Esophagus (tissue), 2 donors: ENCODE results near the gene NTN1. TPM values are rescaled to one million over a fixed set of nuclear protein-coding genes. Genes with fewer than 3 reads are reported as not detected.

Source experiments
- H3K27ac ChIP-seq, 2 donors: one replicate each; pipeline ENCODE4 v1.5.1; 2013; ENCODE audit warnings: low read depth in 2 of 2, mild to moderate bottlenecking in 2 of 2, inconsistent platforms in 1 of 2, low read length in 1 of 2, moderate library complexity in 1 of 2
- H3K27me3 ChIP-seq, 2 donors: one replicate each; pipeline ENCODE4 v1.6.1; 2013; ENCODE audit warnings: low read length in 2 of 2, control low read depth in 1 of 2, mild to moderate bottlenecking in 1 of 2; ENCODE audit not compliant: insufficient read depth in 2 of 2, control insufficient read depth in 1 of 2
- H3K36me3 ChIP-seq, 2 donors: one replicate each; pipeline ENCODE4 v1.6.1; 2013; ENCODE audit warnings: low read length in 1 of 2; ENCODE audit not compliant: control insufficient read depth in 2 of 2, insufficient read depth in 2 of 2
- H3K4me1 ChIP-seq, 2 donors: one replicate each; pipeline ENCODE4 v1.6.1; 2013; ENCODE audit warnings: low read length in 1 of 2; ENCODE audit not compliant: control insufficient read depth in 2 of 2, insufficient read depth in 2 of 2
- H3K4me3 ChIP-seq, 2 donors: one replicate each; pipeline ENCODE4 v1.5.1; 2013; ENCODE audit warnings: low read length in 2 of 2, mild to moderate bottlenecking in 2 of 2, low read depth in 1 of 2, moderate library complexity in 1 of 2
- H3K9me3 ChIP-seq, 2 donors: one replicate each; pipeline ENCODE4 v1.6.1; 2013; ENCODE audit warnings: mild to moderate bottlenecking in 2 of 2, low read depth in 1 of 2, low read length in 1 of 2, moderate library complexity in 1 of 2; ENCODE audit not compliant: control insufficient read depth in 2 of 2, insufficient read depth in 1 of 2
- WGBS, 2 donors: extraction: QIAGEN DNeasy Blood & Tissue Kit; methylation state at CpG; one replicate each; pipeline ENCODE4 v1.1.7; 2013; 5-methylcytosine and 5-hydroxymethylcytosine counted together
- polyA plus RNA-seq, 2 donors: library from polyadenylated mRNA; stranded (reverse); fragments of 200-250 nt; gene quantifications; one replicate each; pipeline ENCODE4 v1.2.3, GENCODE V29; 2013
- donor health status: healthy with polysubstance abuse.
- donor health status: Bipolar disorder and iron deficiency.

The NTN1 gene
- polyA plus RNA-seq, 2 donors, result 10.3 to 12.3 TPM

DNA sequence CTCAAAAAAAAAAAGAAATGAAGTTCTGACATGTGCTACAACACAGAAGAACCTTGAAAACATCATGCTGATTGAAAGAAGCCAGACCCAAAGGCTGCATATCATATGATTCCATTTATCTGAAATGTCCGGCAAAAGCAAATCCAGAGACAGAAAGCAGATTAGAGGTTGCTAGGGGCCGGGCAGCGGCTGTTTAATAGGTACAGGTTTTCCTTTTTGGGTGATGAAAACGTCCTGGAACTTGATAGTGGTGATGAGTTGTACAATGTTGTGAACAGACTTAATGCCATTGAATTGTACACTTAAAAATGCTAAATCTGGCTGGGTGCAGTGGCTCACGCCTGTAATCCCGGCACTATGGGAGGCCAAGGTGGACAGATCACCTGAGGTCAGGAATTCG lies 166.5 kb downstream of the NTN1 start:
- H3K36me3 ChIP-seq, result no peaks in the 10 kb centered on the region
- WGBS, 2 donors, result 81 to 88% methylated on average over 7 of the region's 7 CpGs

DNA sequence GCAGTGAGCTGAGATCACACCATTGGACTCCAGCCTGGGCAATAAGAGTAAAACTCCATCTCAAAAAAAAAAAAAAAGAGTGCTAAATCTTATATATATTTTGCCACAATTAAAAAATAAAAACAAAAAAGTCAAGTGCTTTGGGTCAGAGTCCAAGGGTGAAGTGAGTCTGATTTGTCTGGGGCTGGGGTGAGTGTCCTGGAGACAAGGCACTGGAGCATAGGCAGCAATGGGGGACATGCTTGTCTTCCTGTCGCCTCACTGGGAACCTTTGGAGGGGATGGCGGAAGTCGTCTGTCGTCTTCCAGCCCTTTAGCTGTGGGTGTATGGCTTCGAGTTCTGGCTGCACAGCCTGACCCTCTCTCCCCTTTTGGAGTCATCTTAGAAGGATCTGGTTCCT lies 167.1 kb downstream of the NTN1 start:
- Histone ChIP-seq H3K9me3 (no peaks in the 10 kb centered on the region), H3K27me3 (no peaks in the 10 kb centered on the region), H3K4me1 (peaks cover 10 to 19% of the 10 kb centered on the region in 2 donors), H3K36me3 (no peaks in the 10 kb centered on the region), H3K27ac (no peak overlapping the region), H3K4me3 (no peak overlapping the region)
- WGBS, 2 donors, result 93 to 94% methylated on average over 5 of the region's 5 CpGs

More for the DNA sequence above, 166.5 kb downstream of the NTN1 start:
- Histone ChIP-seq H3K4me3 (no peak overlapping the region), H3K27ac (no peak overlapping the region), H3K9me3 (no peaks in the 10 kb centered on the region), H3K4me1 (peaks cover 10 to 20% of the 10 kb centered on the region in 2 donors), H3K27me3 (no peaks in the 10 kb centered on the region)

DNA sequence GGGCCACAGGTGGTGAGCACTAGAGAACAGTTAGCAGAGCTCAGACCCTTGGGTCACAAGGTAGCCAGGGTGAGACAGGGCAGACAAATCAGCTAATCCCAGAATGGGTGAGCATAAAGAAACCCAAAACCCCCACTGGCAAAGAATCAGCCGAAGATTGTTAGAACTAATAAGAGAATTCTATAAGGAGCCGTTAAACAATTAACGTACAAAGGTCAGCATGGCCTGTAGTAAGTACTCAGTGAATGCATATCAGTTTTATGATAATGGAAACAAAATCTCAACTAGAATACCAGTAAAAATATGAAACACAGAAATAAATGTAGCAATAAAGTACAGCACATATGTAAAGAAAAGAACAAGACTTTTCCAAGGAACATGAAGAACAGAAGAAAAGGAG lies 168.6 kb downstream of the NTN1 start:
- Histone ChIP-seq H3K4me3 (no peak overlapping the region), H3K4me1 (peaks cover 10% of the 10 kb centered on the region in 2 donors), H3K27me3 (no peaks in the 10 kb centered on the region), H3K36me3 (no peaks in the 10 kb centered on the region), H3K9me3 (no peaks in the 10 kb centered on the region), H3K27ac (no peak overlapping the region)
- 72 to 96% methylated on average over 3 of the region's 3 CpGs for WGBS, 2 donors

DNA sequence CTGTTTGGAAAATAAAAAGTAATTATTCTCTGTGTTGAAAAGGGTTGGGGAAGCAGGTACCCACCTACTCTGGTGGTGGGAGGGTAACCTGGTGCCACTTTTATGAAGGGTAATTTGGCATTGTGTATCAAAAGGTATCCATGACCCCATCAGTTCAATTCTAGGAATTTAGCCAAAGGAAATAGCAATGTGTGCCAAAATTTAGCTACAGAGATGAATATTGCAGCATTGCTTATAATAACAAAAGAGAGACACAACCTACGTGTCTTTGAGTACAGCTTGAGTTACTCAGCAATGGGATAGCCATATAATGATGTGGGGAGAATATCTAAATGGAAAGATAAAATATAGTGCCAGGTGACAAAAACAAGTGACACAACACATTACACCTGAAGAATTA lies 170.7 kb downstream of the NTN1 start:
- WGBS, 2 donors, result 25 to 30% methylated on average over 1 of the region's 1 CpG
- Histone ChIP-seq H3K9me3 (no peaks in the 10 kb centered on the region), H3K36me3 (no peaks in the 10 kb centered on the region), H3K27me3 (no peaks in the 10 kb centered on the region), H3K27ac (no peak overlapping the region), H3K4me3 (no peak overlapping the region), H3K4me1 (peaks cover 10 to 13% of the 10 kb centered on the region in 2 donors)

DNA sequence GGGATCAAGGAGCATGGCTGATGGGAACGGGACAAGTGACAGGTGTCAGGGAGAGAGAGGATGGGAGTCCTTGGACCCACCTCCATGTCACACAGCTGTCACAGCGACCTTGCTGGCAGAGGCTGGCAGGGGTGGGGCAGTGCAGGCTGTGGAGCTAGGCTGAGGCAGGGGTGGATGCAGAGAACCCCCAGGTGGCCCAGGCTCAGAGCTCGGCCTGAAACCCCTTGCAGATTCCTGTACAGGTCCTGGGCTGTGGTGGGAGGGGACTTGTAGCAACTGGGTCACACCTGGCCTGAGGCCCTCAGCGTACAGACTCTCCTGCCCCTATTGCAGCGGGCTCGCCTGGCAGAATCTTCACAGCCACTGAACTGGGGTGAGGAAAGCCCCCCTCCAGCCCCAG lies 174.1 kb downstream of the NTN1 start:
- 83 to 86% methylated on average over 6 of the region's 6 CpGs for whole genome bisulfite sequencing, 2 donors
- H3K27me3 ChIP-seq, result no peaks in the 10 kb centered on the region
- no peaks in the 10 kb centered on the region for H3K36me3 ChIP-seq
- peak overlapping the region in 1 of 2 donors; percentile 7 for H3K27ac ChIP-seq
- H3K4me1 ChIP-seq, result peaks cover 7 to 12% of the 10 kb centered on the region in 2 donors
- H3K4me3 ChIP-seq, result no peak overlapping the region
- H3K9me3 ChIP-seq, result peaks cover 0 to 3% of the 10 kb centered on the region in 2 donors

DNA sequence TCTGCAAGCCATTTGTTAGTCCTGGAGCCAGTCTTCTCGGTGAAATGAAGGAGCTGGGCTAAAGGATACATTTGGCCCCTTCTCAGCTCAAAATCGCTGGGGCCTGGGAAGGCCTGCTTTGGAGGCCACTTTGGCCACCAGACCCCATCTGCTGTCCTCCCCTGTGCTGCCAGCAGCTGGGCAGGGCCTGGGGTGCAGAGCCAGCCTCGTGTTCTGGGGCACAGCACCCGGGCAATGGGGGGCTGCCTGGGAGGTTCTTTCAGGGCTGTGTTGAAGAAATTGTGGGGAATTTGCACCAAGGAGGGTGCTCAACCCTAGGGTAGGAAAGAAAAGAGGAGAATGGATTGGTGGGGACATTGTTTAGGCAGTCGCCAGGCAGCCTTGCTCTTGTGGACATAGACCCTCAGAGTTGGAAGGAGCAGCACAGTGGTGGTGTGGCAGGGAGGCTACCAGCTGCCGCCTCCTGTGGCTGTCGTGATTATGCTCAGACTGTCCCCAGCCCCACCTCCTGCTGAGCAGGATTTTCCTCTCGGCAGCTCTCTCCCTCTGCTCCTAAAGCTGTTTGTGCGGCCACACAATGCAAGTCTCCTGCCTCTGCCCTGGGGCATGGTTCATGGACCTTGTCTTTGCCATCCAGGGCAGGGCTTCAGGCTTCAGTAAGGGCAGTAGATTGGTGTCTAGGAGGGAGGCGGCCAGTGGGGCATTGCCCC lies 174.8 kb downstream of the NTN1 start:
- H3K4me3 ChIP-seq, result no peak overlapping the region
- peaks cover 7 to 12% of the 10 kb centered on the region in 2 donors for H3K4me1 ChIP-seq
- peaks cover 0 to 3% of the 10 kb centered on the region in 2 donors for H3K9me3 ChIP-seq
- 56 to 59% methylated on average over 10 of the region's 10 CpGs for WGBS, 2 donors
- H3K27ac ChIP-seq, result peak overlapping the region; percentile 74 to 92
- H3K27me3 ChIP-seq, result no peaks in the 10 kb centered on the region
- H3K36me3 ChIP-seq, result no peaks in the 10 kb centered on the region

DNA sequence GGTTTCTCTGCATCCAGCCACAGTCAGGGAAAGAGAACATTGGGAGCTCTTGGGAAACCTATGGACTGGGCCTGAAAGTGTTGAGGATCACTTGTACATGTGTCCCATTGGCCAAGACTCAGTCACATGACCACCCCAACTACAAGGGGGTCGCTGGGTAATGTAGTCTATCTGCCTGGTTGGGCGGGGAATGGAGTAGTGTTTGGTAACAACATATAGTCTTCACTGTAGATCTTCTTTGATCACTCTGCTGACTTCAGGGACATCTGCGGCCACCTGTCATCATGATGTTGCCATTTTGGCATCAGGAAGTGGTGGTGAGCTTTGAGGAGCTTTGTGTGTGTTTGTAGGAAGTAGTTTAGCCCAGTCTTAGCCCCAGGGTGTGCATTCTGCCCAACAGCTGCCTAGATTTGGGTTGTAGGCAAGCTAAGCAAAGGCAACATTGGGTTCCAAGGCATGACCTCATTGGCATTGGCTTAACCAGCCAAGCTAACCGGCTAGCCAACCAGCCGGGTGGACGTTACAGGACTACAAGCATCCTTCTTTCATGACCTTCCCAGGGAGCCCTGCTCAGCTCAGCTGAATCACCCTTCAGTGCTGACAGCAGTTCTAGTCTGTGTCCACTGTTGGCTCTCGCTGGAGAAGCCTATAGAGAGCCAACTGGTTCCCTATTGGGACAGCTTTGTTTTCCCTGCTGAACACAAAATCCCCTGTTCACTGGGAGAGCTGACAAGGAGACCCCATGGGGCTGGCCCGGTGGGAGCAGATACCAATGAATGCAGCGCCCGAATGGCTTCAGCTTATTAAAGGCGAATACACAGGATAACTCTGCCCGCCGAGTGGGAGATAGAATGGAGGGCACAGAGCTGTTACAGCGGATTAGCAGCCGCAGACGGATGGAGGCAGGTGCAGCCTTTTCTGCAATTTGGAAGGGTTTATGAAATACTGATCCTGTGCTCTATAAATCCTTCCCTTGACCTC lies 178.6 kb downstream of the NTN1 start:
- WGBS, 2 donors, result 87 to 88% methylated on average over 16 of the region's 16 CpGs
- Histone ChIP-seq H3K9me3 (peaks cover 0 to 3% of the 10 kb centered on the region in 2 donors), H3K4me1 (peaks cover 7 to 12% of the 10 kb centered on the region in 2 donors), H3K36me3 (no peaks in the 10 kb centered on the region), H3K4me3 (no peak overlapping the region), H3K27me3 (no peaks in the 10 kb centered on the region), H3K27ac (peak overlapping the region; percentile 52 to 67)

DNA sequence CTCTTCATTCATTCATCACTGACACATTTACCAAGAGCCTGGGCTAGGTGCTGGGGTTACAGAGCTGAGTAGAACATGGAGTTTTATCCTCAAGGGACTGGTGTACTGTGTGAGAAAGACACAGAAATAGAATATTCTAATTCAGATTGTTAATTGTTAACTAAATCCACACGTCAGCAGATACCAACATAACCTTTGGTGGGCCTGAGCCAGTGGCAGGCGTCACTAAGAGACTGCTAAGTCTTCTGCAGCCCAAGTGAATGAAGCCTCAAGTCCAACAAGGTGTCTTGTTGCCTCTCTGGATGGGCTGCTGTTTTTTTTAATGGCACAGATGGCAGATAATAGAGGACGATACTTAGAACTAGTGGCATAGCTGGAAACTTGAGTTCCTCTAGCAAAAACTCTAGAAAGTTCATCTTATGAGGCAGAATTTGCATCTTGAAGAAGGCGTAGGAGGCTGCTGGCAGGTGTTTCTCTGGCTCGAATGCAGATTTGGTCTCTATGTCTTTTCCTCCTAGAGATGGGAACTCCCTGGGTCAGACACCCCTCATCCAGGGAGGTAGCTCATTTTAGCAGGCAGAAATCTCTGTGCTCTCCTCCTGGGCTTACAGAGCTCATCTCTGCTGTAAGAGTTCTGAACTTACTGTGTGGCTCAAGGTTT lies 179.5 kb downstream of the NTN1 start:
- Histone ChIP-seq H3K27me3 (no peaks in the 10 kb centered on the region), H3K4me3 (no peak overlapping the region), H3K9me3 (peaks cover 0 to 3% of the 10 kb centered on the region in 2 donors), H3K27ac (no peak overlapping the region), H3K36me3 (no peaks in the 10 kb centered on the region), H3K4me1 (peaks cover 4 to 7% of the 10 kb centered on the region in 2 donors)
- 78 to 90% methylated on average over 5 of the region's 5 CpGs for WGBS, 2 donors

DNA sequence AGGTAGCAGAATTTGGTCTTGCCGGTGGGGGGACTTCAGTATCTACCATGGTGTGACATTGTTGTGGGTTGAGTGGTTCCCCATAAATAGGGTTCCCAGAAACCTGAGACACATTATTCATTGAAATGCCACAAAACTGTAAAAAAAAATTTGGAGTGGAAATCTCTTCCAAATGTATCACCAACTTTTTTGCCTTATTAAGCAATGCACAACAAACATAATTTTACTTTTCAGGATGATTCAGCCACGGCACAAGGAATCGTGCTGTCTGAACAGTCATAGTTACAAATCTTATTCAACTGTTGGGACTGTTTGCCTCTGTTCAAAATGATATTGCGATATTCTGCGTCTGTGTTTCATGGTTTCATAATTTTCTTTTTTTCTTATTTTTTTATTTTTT lies 181.2 kb downstream of the NTN1 start:
- Histone ChIP-seq H3K4me1 (peaks cover 0 to 2% of the 10 kb centered on the region in 2 donors), H3K27me3 (no peaks in the 10 kb centered on the region), H3K27ac (no peak overlapping the region), H3K36me3 (no peaks in the 10 kb centered on the region), H3K9me3 (peaks cover 0 to 3% of the 10 kb centered on the region in 2 donors), H3K4me3 (no peak overlapping the region)
- 85 to 90% methylated on average over 5 of the region's 5 CpGs for WGBS, 2 donors
